Mucosa of rectum (tissue), 2 donors: Measurements from ENCODE around the gene VAV2.

Experiments
- H3K27ac ChIP-seq, 2 donors: one replicate each; pipeline ENCODE4 v1.7.0; 2013; ENCODE audit warnings: inconsistent platforms in 2 of 2, low read depth in 2 of 2, low read length in 2 of 2
- H3K27me3 ChIP-seq, 2 donors: one replicate each; pipeline ENCODE4 v1.7.0; 2013; ENCODE audit warnings: low read length in 2 of 2; ENCODE audit not compliant: control insufficient read depth in 2 of 2, insufficient read depth in 2 of 2
- H3K36me3 ChIP-seq, 2 donors: one replicate each; pipeline ENCODE4 v1.7.0; 2013; ENCODE audit warnings: low read length in 2 of 2; ENCODE audit not compliant: control insufficient read depth in 2 of 2, insufficient read depth in 2 of 2
- H3K4me1 ChIP-seq, 2 donors: one replicate each; pipeline ENCODE4 v1.7.0; 2013; ENCODE audit warnings: low read length in 2 of 2, mild to moderate bottlenecking in 1 of 2; ENCODE audit not compliant: control insufficient read depth in 2 of 2, insufficient read depth in 2 of 2
- H3K4me3 ChIP-seq, 2 donors: one replicate each; pipeline ENCODE4 v1.7.0; 2013; ENCODE audit warnings: low read length in 2 of 2
- H3K9ac ChIP-seq, 2 donors: one replicate each; pipeline ENCODE4 v1.7.0; 2013; ENCODE audit warnings: low read length in 2 of 2, low read depth in 1 of 2, mild to moderate bottlenecking in 1 of 2
- H3K9me3 ChIP-seq, 2 donors: one replicate each; pipeline ENCODE4 v1.7.0; 2013; ENCODE audit warnings: low read length in 2 of 2; ENCODE audit not compliant: control insufficient read depth in 2 of 2
- donor health status: healthy.
- donor health status: Normal muscosa, but diverticular disease.

Gene VAV2

GRCh38 chr9:134034215-134035040, 42.3 kb upstream of the VAV2 start:
- no peak overlapping the region for H3K27ac ChIP-seq
- H3K4me3 ChIP-seq, result no peak overlapping the region
- no peaks in the 10 kb centered on the region for H3K27me3 ChIP-seq
- H3K9ac ChIP-seq, result no peak overlapping the region
- no peaks in the 10 kb centered on the region for H3K9me3 ChIP-seq
- H3K36me3 ChIP-seq, result peaks cover 42 to 52% of the 10 kb centered on the region in 2 donors
- H3K4me1 ChIP-seq, result no peaks in the 10 kb centered on the region

GRCh38 chr9:134033516-134034214, 41.5 kb upstream of the VAV2 start:
- H3K27me3 ChIP-seq, result no peaks in the 10 kb centered on the region
- no peaks in the 10 kb centered on the region for H3K4me1 ChIP-seq
- peaks cover 39 to 45% of the 10 kb centered on the region in 2 donors for H3K36me3 ChIP-seq
- no peak overlapping the region for H3K4me3 ChIP-seq
- H3K9me3 ChIP-seq, result no peaks in the 10 kb centered on the region
- H3K9ac ChIP-seq, result no peak overlapping the region
- no peak overlapping the region for H3K27ac ChIP-seq

- Histone ChIP-seq H3K36me3 (peaks cover 39 to 45% of the 10 kb centered on the region in 2 donors), H3K4me3 (no peak overlapping the region), H3K9me3 (no peaks in the 10 kb centered on the region), H3K4me1 (no peaks in the 10 kb centered on the region), H3K27me3 (no peaks in the 10 kb centered on the region), H3K27ac (no peak overlapping the region), H3K9ac (no peak overlapping the region)
Measured at GRCh38 chr9:134032456-134033222, 40.5 kb upstream of the VAV2 start.

GRCh38 chr9:134031783-134032182, 39.7 kb upstream of the VAV2 start:
- H3K27ac ChIP-seq, result no peak overlapping the region
- peaks cover 39 to 45% of the 10 kb centered on the region in 2 donors for H3K36me3 ChIP-seq
- H3K9me3 ChIP-seq, result no peaks in the 10 kb centered on the region
- no peaks in the 10 kb centered on the region for H3K4me1 ChIP-seq
- no peak overlapping the region for H3K9ac ChIP-seq
- no peaks in the 10 kb centered on the region for H3K27me3 ChIP-seq
- no peak overlapping the region for H3K4me3 ChIP-seq

GRCh38 chr9:134030821-134031470, 38.8 kb upstream of the VAV2 start:
- Histone ChIP-seq H3K36me3 (peaks cover 38 to 39% of the 10 kb centered on the region in 2 donors), H3K27me3 (no peaks in the 10 kb centered on the region), H3K9me3 (no peaks in the 10 kb centered on the region), H3K4me1 (peaks cover 3 to 6% of the 10 kb centered on the region in 2 donors), H3K27ac (no peak overlapping the region), H3K4me3 (no peak overlapping the region), H3K9ac (no peak overlapping the region)

GRCh38 chr9:134029248-134030226, 37.4 kb upstream of the VAV2 start:
- H3K27me3 ChIP-seq, result no peaks in the 10 kb centered on the region
- no peaks in the 10 kb centered on the region for H3K9me3 ChIP-seq
- H3K36me3 ChIP-seq, result peaks cover 24 to 27% of the 10 kb centered on the region in 2 donors
- peaks cover 5 to 9% of the 10 kb centered on the region in 2 donors for H3K4me1 ChIP-seq
- H3K27ac ChIP-seq, result no peak overlapping the region
- H3K4me3 ChIP-seq, result no peak overlapping the region
- H3K9ac ChIP-seq, result no peak overlapping the region

- Histone ChIP-seq H3K9me3 (no peaks in the 10 kb centered on the region), H3K27ac (no peak overlapping the region), H3K4me3 (no peak overlapping the region), H3K9ac (no peak overlapping the region), H3K4me1 (peaks cover 5 to 9% of the 10 kb centered on the region in 2 donors), H3K36me3 (peaks cover 17 to 19% of the 10 kb centered on the region in 2 donors), H3K27me3 (no peaks in the 10 kb centered on the region)
Measured at GRCh38 chr9:134028575-134029247, 36.6 kb upstream of the VAV2 start.

- H3K9ac ChIP-seq, result no peak overlapping the region
- H3K36me3 ChIP-seq, result peaks cover 13 to 14% of the 10 kb centered on the region in 2 donors
- peaks cover 5 to 9% of the 10 kb centered on the region in 2 donors for H3K4me1 ChIP-seq
- no peaks in the 10 kb centered on the region for H3K27me3 ChIP-seq
- H3K27ac ChIP-seq, result no peak overlapping the region
- no peaks in the 10 kb centered on the region for H3K9me3 ChIP-seq
- no peak overlapping the region for H3K4me3 ChIP-seq
Measured at GRCh38 chr9:134028076-134028475, 36.0 kb upstream of the VAV2 start.
